SK-N-SH (cell line): Measurements from ENCODE around the gene TMED9.

Experiments used
- POLR2AphosphoS5 ChIP-seq: IDR thresholded peaks from 2 replicates; pipeline ENCODE4 v1.6.1; 2012; ENCODE audit warnings: low read depth, low read length
- SIN3A ChIP-seq: IDR thresholded peaks from 2 replicates; pipeline ENCODE4 v1.6.1; 2012; ENCODE audit warnings: low read depth, mild to moderate bottlenecking, low read length, moderate library complexity, borderline replicate concordance
- YY1 ChIP-seq: IDR thresholded peaks from 2 replicates; pipeline ENCODE4 v1.4.0; 2012; ENCODE audit warnings: low read depth, mild to moderate bottlenecking
- TF ChIP-seq, protein P1 (sequence below): IDR thresholded peaks from 2 replicates; pipeline ENCODE4 v1.4.0; 2012; ENCODE audit warnings: low read depth, borderline replicate concordance

DNA sequence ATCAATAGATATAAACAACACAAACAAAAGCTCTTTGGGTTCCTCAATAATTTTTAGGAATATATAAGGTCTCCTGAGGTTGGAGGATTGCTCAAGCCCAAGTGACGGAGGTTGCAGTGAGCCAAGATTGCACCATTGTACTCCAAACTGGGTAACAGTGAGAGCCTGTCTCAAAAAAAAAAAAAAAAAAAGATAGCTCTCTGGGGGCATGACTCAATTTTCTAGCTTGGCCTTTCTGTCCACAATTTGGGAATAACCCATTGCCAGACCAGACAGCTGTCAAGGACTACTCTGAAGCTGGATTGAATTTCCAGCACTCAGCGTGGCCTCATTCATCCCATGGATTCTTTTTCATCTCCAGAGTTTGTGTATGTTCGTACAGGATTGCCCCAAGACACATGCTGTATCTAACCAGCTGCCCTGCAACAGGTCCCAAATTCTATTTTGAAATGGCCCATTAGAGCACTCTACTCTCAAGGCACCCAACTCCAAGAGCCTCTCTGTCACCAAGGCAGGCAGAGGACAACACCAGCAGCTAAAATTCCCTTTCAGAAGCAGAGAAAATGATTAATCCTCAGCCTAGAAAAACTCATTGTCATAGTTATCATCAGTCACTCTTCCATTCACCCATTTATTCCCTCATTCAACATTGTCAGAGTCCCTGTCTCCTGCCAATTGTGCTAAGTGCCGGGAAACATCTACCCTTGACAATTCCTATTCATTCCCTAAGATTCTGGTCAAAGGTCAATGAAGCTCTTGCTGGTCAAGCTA lies 46.3 kb upstream of the TMED9 start:
- TF ChIP-seq, protein P1, sequence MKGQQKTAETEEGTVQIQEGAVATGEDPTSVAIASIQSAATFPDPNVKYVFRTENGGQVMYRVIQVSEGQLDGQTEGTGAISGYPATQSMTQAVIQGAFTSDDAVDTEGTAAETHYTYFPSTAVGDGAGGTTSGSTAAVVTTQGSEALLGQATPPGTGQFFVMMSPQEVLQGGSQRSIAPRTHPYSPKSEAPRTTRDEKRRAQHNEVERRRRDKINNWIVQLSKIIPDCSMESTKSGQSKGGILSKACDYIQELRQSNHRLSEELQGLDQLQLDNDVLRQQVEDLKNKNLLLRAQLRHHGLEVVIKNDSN: no peak
- no peak for TF ChIP-seq YY1
- no peak for TF ChIP-seq POLR2AphosphoS5
- TF ChIP-seq SIN3A: no peak
